ENCODE results near the gene CPLX1.

The CPLX1 gene

GRCh38 chr4:829291-829690 lies 3.4 kb upstream of the CPLX1 start:
- no peak for TF ChIP-seq CTCF (IDR thresholded peaks at IDR 0.05; ENCODE audit: insufficient read depth, missing control alignments)
- FAIRE-seq (no peak), DNase-seq (ENCODE audit: insufficient read length, low spot score) (no peak)

GRCh38 chr4:828641-829271 lies 2.8 kb upstream of the CPLX1 start:
- DNase-seq (ENCODE audit: insufficient read length, low spot score) (no peak), FAIRE-seq (no peak)
- TF ChIP-seq CTCF (IDR thresholded peaks at IDR 0.05; ENCODE audit: insufficient read depth, missing control alignments): no peak

GRCh38 chr4:827209-828081 lies 1.5 kb upstream of the CPLX1 start:
- no peak for TF ChIP-seq CTCF (IDR thresholded peaks at IDR 0.05; ENCODE audit: insufficient read depth, missing control alignments)
- DNase-seq (ENCODE audit: insufficient read length, low spot score): no peak
- no peak for FAIRE-seq

- TF ChIP-seq CTCF (IDR thresholded peaks at IDR 0.05; ENCODE audit: insufficient read depth, missing control alignments): no peak
- DNase-seq (ENCODE audit: insufficient read length, low spot score): no peak
These were observed 729 bp upstream of the CPLX1 start for GRCh38 chr4:826508-827208.

GRCh38 chr4:825063-825970 lies 612 bp downstream of the CPLX1 start:
- FAIRE-seq (no peak), DNase-seq (ENCODE audit: insufficient read length, low spot score) (no peak)
- TF ChIP-seq CTCF (IDR thresholded peaks at IDR 0.05; ENCODE audit: insufficient read depth, missing control alignments): no peak

More at GRCh38 chr4:826508-827208, 729 bp upstream of the CPLX1 start:
- no peak for FAIRE-seq

GRCh38 chr4:824461-825062 lies 1.4 kb downstream of the CPLX1 start:
- DNase-seq (ENCODE audit: insufficient read length, low spot score) (no peak), FAIRE-seq (no peak)
- TF ChIP-seq CTCF (IDR thresholded peaks at IDR 0.05; ENCODE audit: insufficient read depth, missing control alignments): no peak

All from D721Med (cell line).